VCaP (cell line): ENCODE measurements around the gene BPGM.
A peak's percentile ranks its signal among the peaks of the same experiment; 100 is the strongest.

Experiments
- H3K27ac ChIP-seq: fragments of 450-650 bp; 2 replicates; pipeline ENCODE4 v1.5.1; 2017
- CTCF ChIP-seq: fragments of 450-650 bp; conservative IDR thresholded peaks from 2 replicates; pipeline ENCODE4 v1.5.1; 2017; ENCODE audit warnings: mild to moderate bottlenecking, moderate library complexity

BPGM gene

GRCh38 chr7:134693256-134693655 is 46.6 kb downstream of the BPGM start:
- TF ChIP-seq CTCF, result no peak
- H3K27ac ChIP-seq, result no peak overlapping the region

- peak; percentile 26; the same call in 1 of the 2 replicates for TF ChIP-seq CTCF
- no peak overlapping the region for H3K27ac ChIP-seq
These were observed 47.6 kb downstream of the BPGM start for GRCh38 chr7:134694299-134694698.

GRCh38 chr7:134694767-134695166 is 48.1 kb downstream of the BPGM start:
- H3K27ac ChIP-seq, result no peak overlapping the region
- TF ChIP-seq CTCF, result no peak

GRCh38 chr7:134695321-134695860 is 48.7 kb downstream of the BPGM start:
- no peak overlapping the region for H3K27ac ChIP-seq
- TF ChIP-seq CTCF, result no peak

- no peak overlapping the region for H3K27ac ChIP-seq
- no peak for TF ChIP-seq CTCF
These were observed 49.6 kb downstream of the BPGM start for GRCh38 chr7:134696261-134696660.

GRCh38 chr7:134697205-134697886 is 50.7 kb downstream of the BPGM start:
- H3K27ac ChIP-seq, result no peak overlapping the region
- no peak for TF ChIP-seq CTCF

- no peak for TF ChIP-seq CTCF
- H3K27ac ChIP-seq, result no peak overlapping the region
These were observed 51.8 kb downstream of the BPGM start for GRCh38 chr7:134698481-134698880.
